Memory B cell (primary cell): ENCODE data around the gene TIMM29.
"Not testable (repeated sequence)": the region's sequence is repeated elsewhere in the genome, so short reads cannot be mapped to it uniquely, and the experiment has no call there.

Experiments used
- ATAC-seq: fragments of 150-1000 bp; cut with Tn5 transposase; 2 replicates; pipeline ENCODE4 v1.10.0; 2021; ENCODE audit warnings: low read depth, mild to moderate bottlenecking, moderate library complexity
- DNase-seq, 2 donors: peaks; one replicate each; pipeline ENCODE4 v3.0.0; 2022; ENCODE audit warnings: low spot score in 2 of 2
- H3K27ac Mint-ChIP-seq: one replicate; pipeline ENCODE4 v1.8.0; 2022; ENCODE audit warnings: mild to moderate bottlenecking, moderate library complexity, mixed read lengths
- H3K27me3 Mint-ChIP-seq: one replicate; pipeline ENCODE4 v1.8.0; 2022; ENCODE audit warnings: mixed read lengths
- H3K36me3 Mint-ChIP-seq: one replicate; pipeline ENCODE4 v1.8.0; 2022; ENCODE audit warnings: mild to moderate bottlenecking, mixed read lengths
- H3K4me1 Mint-ChIP-seq: one replicate; pipeline ENCODE4 v1.8.0; 2022; ENCODE audit warnings: mixed read lengths
- H3K4me3 Mint-ChIP-seq: one replicate; pipeline ENCODE4 v1.8.0; 2022; ENCODE audit warnings: mild to moderate bottlenecking, moderate library complexity, mixed read lengths
- H3K9me3 Mint-ChIP-seq: one replicate; pipeline ENCODE4 v1.8.0; 2022; ENCODE audit warnings: mixed read lengths

Gene TIMM29

GRCh38 chr19:10945264-10945663, 16.7 kb downstream of the TIMM29 start:
- no peaks in the 10 kb centered on the region for H3K9me3 Mint-ChIP-seq
- no peak for ATAC-seq
- no peak overlapping the region for H3K4me3 Mint-ChIP-seq
- no peaks in the 10 kb centered on the region for H3K27me3 Mint-ChIP-seq
- peaks cover 3% of the 10 kb centered on the region for H3K4me1 Mint-ChIP-seq
- H3K36me3 Mint-ChIP-seq = no peaks in the 10 kb centered on the region
- no peak for DNase-seq
- no peak overlapping the region for H3K27ac Mint-ChIP-seq

DNA sequence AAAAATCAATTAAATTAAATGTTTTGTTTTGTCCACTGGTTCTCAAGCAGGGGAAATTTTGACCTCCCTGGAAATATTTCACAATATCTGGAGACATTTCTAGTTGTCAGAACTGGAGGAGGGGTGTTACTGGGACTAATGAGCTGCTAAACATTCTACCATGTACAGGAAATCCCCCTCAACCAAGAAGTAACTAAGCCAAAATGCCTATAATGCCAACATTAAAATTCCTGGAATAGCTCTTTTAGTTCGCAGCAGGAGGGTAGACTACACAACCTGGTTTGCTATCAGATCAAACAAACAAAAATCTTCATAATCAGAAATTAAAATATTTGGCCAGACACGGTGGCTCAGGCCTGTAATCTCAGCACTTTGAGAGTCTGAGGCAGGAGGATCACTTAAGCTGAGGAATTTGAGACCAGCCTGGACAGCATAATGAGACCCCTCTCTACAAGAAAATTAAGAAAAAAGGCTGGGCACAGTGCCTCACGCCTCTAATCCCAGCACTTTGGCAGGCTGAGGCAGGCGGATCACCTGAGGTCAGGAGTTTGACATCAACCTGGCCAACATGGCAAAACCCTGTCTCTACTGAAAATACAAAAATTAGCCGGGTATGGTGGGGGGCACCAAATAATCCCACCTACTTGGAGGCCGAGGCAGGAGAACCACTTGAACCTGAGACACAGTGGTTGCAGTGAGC, 18.5 kb downstream of the TIMM29 start:
- Mint-ChIP-seq H3K27ac (no peak overlapping the region), H3K4me3 (no peak overlapping the region), H3K9me3 (no peaks in the 10 kb centered on the region), H3K36me3 (no peaks in the 10 kb centered on the region), H3K27me3 (no peaks in the 10 kb centered on the region), H3K4me1 (peaks cover under 1% of the 10 kb centered on the region)
- DNase-seq (no peak), ATAC-seq (no peak)

- no peaks in the 10 kb centered on the region for H3K9me3 Mint-ChIP-seq
- no peaks in the 10 kb centered on the region for H3K36me3 Mint-ChIP-seq
- H3K27me3 Mint-ChIP-seq = no peaks in the 10 kb centered on the region
- ATAC-seq = no peak
- no peaks in the 10 kb centered on the region for H3K4me1 Mint-ChIP-seq
- no peak overlapping the region for H3K4me3 Mint-ChIP-seq
- no peak overlapping the region for H3K27ac Mint-ChIP-seq
- DNase-seq = no peak
These were observed 24.2 kb downstream of the TIMM29 start for GRCh38 chr19:10952809-10953208.

DNA sequence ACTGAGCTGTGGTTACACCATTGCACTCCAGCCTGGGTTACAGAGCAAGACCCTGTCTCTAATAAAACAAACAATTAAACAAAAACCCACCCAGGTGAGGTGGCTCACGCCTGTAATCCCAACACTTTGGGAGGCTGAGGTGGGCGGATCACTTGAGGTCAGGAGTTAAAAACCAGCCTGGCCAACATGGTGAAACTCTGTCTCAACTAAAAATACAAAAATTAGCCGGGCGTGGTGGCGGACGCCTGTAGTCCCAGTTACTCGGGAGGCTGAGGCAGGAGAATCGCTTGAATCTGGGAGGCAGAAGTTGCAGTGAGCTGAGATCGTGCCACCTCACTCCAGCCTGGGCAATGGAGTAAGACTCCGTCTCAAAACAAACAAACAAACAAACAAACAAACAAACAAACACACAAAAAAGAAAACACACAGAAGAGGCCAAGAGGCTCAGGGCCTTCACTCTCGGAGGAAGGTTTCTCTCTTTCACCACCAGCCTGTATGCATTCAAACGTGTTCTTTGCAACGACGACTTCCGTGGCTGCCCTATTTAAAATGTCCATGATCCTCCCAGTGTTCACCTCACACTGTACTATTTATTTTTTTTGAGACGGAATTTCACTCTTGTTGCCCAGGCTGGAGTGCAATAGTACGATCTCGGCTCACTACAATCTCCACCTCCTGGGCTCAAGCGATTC, 30.8 kb downstream of the TIMM29 start:
- H3K4me3 Mint-ChIP-seq = peak overlapping the region; percentile 92
- ATAC-seq, H3K36me3 Mint-ChIP-seq, H3K9me3 Mint-ChIP-seq, H3K27me3 Mint-ChIP-seq, DNase-seq, H3K27ac Mint-ChIP-seq: not testable (repeated sequence)
- H3K4me1 Mint-ChIP-seq = peaks cover 21% of the 10 kb centered on the region

- H3K27me3 Mint-ChIP-seq = no peaks in the 10 kb centered on the region
- H3K27ac Mint-ChIP-seq = peak within 1 kb of the TSS; percentile 94
- peak; percentile 97 to 99 for DNase-seq
- H3K4me1 Mint-ChIP-seq = peaks cover 23% of the 10 kb centered on the region
- no peaks in the 10 kb centered on the region for H3K9me3 Mint-ChIP-seq
- H3K36me3 Mint-ChIP-seq = no peaks in the 10 kb centered on the region
- H3K4me3 Mint-ChIP-seq = peak within 1 kb of the TSS; percentile 92
- ATAC-seq = peak; percentile 79
These were observed 31.9 kb downstream of the TIMM29 start, which contains the start of gene SMARCA4 for GRCh38 chr19:10960314-10961072. TSS of gene SMARCA4 (plus strand) at chr19:10961030. CDS start at chr19:10984152, 23,122 bp downstream.

DNA sequence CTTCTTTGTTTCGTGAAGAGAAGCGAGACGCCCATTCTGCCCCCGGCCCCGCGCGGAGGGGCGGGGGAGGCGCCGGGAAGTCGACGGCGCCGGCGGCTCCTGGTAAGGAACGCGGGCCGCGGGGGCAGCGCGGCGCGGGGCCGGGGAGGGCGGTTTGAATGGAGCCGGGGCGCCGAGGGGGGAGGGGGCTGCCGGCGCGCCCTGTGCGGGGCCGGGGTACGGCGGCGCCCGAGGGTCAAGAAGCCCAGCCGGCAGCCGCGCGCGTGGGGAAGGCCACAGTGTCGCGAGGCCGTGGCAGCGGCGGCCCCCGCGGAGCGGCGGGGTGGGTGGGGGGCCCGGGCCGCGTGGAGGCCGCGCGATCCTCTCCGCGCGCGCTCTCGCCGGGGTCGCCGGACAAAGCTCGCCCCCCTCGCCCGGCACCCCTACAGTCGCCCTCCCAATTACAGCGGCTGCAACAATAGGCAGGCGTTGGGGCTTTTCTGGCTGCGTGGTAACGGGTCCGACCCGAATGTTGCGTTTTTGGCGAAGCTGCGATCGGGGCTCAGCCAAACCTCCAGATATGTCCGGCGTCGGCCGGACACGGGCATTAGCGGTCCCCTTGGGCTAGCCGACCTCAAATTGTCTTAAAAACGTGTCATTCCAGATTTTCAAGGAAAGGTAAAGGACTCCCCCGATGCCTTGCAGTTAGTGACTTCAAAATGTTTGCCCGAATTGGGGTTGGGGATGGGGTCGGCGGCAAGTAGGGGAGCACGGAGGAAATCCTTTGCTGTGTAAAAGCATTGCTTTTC, 32.7 kb downstream of the TIMM29 start:
- Mint-ChIP-seq H3K27me3 (no peaks in the 10 kb centered on the region), H3K9me3 (no peaks in the 10 kb centered on the region), H3K27ac (peak overlapping the region; percentile 18), H3K36me3 (no peaks in the 10 kb centered on the region), H3K4me3 (peak overlapping the region; percentile 92), H3K4me1 (peaks cover 26% of the 10 kb centered on the region)
- DNase-seq (no peak), ATAC-seq (peak; percentile 20)

DNA sequence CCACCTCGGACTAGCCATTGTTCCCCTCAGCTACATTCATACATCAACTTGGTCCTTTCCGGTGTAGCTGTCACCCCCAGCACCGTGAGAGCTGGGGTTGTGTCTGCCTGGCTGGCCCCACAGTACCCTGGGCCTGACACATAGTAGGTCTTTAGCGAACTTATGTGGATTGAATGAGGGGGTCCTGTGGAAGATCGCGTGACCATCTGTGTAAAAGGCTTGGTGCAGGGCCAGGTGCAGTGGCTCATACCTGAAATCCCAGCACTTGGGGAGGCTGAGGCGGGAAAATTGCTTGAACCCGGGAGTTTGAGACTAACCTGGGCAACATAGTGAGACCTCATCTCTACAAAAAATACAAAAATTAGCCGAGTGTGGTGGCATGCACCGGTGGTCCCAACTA, 34.3 kb downstream of the TIMM29 start:
- DNase-seq (no peak), ATAC-seq (no peak)
- peaks cover 28% of the 10 kb centered on the region for H3K4me1 Mint-ChIP-seq
- peak overlapping the region; percentile 85 for H3K4me3 Mint-ChIP-seq
- no peak overlapping the region for H3K27ac Mint-ChIP-seq
- H3K27me3 Mint-ChIP-seq = no peaks in the 10 kb centered on the region
- no peaks in the 10 kb centered on the region for H3K36me3 Mint-ChIP-seq
- no peaks in the 10 kb centered on the region for H3K9me3 Mint-ChIP-seq

DNA sequence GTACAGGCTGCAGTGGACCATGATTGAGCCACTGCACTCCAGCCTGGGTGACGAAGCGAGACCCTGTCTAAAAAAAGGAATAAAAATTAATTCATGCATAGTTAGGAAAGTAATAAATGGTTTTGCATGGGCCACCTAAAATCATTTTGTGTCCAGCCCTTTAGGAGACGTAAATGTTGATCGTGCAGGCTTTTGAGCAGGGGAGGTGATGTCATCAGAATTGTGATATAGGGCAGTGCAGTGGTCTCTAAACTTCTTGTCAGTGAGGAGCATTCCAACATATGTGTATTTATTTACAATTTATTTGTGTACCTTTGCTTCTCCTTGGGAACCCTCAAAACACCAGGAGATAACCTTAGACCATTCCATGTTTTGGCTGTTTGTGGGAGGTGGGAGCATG, 35.3 kb downstream of the TIMM29 start:
- Mint-ChIP-seq H3K4me1 (peaks cover 37% of the 10 kb centered on the region), H3K27me3 (no peaks in the 10 kb centered on the region), H3K9me3 (no peaks in the 10 kb centered on the region), H3K27ac (peak overlapping the region; percentile 24), H3K36me3 (no peaks in the 10 kb centered on the region), H3K4me3 (no peak overlapping the region)
- ATAC-seq (no peak), DNase-seq (no peak)

GRCh38 chr19:10964903-10965302, 36.3 kb downstream of the TIMM29 start:
- peaks cover 42% of the 10 kb centered on the region for H3K4me1 Mint-ChIP-seq
- H3K36me3 Mint-ChIP-seq = peaks cover 2% of the 10 kb centered on the region
- H3K27me3 Mint-ChIP-seq = no peaks in the 10 kb centered on the region
- no peak for ATAC-seq
- no peak overlapping the region for H3K27ac Mint-ChIP-seq
- DNase-seq = no peak
- H3K4me3 Mint-ChIP-seq = no peak overlapping the region
- no peaks in the 10 kb centered on the region for H3K9me3 Mint-ChIP-seq

DNA sequence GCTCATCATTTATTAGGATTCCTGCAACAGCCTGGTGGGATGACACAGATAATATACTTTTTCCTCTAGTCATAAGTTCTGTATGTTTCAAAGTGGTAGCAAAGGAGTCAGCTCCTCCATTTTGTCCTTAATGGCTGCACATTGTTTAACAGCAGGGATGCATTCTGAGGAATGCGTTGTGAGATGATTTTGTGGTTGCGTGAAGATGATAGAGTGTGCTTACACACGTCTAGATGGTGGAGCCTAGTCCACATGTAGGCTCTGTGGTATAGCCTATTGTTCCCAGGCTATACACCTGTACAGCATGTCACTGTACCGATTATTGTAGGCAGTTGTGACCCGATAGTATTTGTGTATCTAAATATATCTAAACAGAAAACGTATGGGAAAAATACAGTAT, 36.8 kb downstream of the TIMM29 start:
- ATAC-seq = no peak

DNA sequence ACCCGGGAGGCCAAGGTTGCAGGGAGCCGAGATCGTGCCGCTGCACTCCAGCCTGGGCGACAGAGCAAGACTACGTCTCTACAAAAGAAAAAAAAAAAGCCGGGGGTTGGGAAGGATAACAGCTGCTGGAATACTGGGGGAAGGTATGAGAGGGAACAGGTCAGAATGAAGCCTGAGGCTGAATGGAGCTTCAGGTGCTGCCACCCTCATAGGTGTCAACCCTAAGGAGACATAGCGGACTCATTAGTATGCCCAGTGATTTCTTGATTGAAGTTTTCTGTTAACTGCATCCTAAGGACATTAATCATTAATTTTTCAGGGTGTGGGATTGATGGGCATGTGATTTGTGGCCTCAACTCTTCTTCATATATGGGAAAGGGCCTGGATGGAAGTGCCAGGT, 38.2 kb downstream of the TIMM29 start:
- peaks cover 2% of the 10 kb centered on the region for H3K36me3 Mint-ChIP-seq
- no peak overlapping the region for H3K4me3 Mint-ChIP-seq
- H3K27ac Mint-ChIP-seq = no peak overlapping the region
- H3K27me3 Mint-ChIP-seq = no peaks in the 10 kb centered on the region
- DNase-seq (no peak), ATAC-seq (no peak)
- no peaks in the 10 kb centered on the region for H3K9me3 Mint-ChIP-seq
- H3K4me1 Mint-ChIP-seq = peaks cover 42% of the 10 kb centered on the region

More for the DNA sequence above, 36.8 kb downstream of the TIMM29 start:
- no peak overlapping the region for H3K4me3 Mint-ChIP-seq
- peaks cover 42% of the 10 kb centered on the region for H3K4me1 Mint-ChIP-seq
- H3K27me3 Mint-ChIP-seq = no peaks in the 10 kb centered on the region
- peaks cover 2% of the 10 kb centered on the region for H3K36me3 Mint-ChIP-seq
- H3K9me3 Mint-ChIP-seq = no peaks in the 10 kb centered on the region
- DNase-seq = no peak
- no peak overlapping the region for H3K27ac Mint-ChIP-seq

GRCh38 chr19:10968527-10969135, 40.0 kb downstream of the TIMM29 start:
- Mint-ChIP-seq H3K9me3 (no peaks in the 10 kb centered on the region), H3K27me3 (no peaks in the 10 kb centered on the region), H3K36me3 (peaks cover 2% of the 10 kb centered on the region), H3K4me3 (peak overlapping the region; percentile 74), H3K4me1 (peaks cover 35% of the 10 kb centered on the region), H3K27ac (peak overlapping the region; percentile 85)
- DNase-seq (no peak), ATAC-seq (peak; percentile 70)

- no peak overlapping the region for H3K4me3 Mint-ChIP-seq
- H3K9me3 Mint-ChIP-seq = no peaks in the 10 kb centered on the region
- no peak overlapping the region for H3K27ac Mint-ChIP-seq
- DNase-seq = no peak
- no peak for ATAC-seq
- H3K4me1 Mint-ChIP-seq = peaks cover 30% of the 10 kb centered on the region
- peaks cover 4% of the 10 kb centered on the region for H3K36me3 Mint-ChIP-seq
- H3K27me3 Mint-ChIP-seq = no peaks in the 10 kb centered on the region
These were observed 42.6 kb downstream of the TIMM29 start for GRCh38 chr19:10971107-10971726.
